ENCODE data around the gene DDX47. TPM values are rescaled to one million over a fixed set of nuclear protein-coding genes. Genes with fewer than 3 reads are reported as not detected.

DDX47 gene
- total and polyA plus RNA-seq, 2 of the 13 experiments (the other 11 are each of a cell fraction or from before 2014, with no cell fraction given), result 48.5 to 78.7 TPM

DNA sequence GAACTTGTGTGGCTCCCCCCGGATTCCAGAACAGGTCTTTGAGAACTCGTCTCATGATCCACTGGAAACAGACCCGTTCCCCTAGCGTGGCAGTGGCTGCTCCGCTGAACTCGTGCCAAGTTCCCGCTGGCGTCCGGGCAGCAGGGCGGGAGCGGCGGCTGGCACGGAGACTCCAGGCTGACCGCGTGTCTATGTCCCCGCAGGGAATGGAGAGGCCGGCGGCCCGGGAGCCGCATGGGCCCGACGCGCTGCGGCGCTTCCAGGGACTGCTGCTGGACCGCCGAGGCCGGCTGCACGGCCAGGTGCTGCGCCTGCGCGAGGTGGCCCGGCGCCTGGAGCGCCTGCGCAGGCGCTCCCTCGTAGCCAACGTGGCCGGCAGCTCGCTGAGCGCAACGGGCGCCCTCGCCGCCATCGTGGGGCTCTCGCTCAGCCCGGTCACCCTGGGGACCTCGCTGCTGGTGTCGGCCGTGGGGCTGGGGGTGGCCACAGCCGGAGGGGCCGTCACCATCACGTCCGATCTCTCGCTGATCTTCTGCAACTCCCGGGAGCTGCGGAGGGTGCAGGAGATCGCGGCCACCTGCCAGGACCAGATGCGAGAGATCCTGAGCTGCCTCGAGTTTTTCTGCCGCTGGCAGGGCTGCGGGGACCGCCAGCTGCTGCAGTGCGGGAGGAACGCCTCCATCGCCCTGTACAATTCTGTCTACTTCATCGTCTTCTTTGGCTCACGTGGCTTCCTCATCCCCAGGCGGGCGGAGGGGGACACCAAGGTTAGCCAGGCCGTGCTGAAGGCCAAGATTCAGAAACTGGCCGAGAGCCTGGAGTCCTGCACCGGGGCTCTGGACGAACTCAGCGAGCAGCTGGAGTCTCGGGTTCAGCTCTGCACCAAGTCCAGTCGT lies 26.2 kb upstream of the DDX47 start (continued):
- TF ChIP-seq ZNF747 (CRISPR knock-in tag; IDR thresholded peaks at IDR 0.05; ENCODE audit: borderline replicate concordance), result 0 out of 2 replicates have a peak, but pooled peaks have one; percentile 64
- no peak for TF ChIP-seq HDAC6 (IDR thresholded peaks at IDR 0.05; ENCODE audit: low read depth, low read length)
- TF ChIP-seq HIVEP1 (CRISPR knock-in tag; IDR thresholded peaks at IDR 0.05), result no peak; the same call in none of the 2 replicates
- TF ChIP-seq NFRKB (IDR thresholded peaks at IDR 0.05), result no peak
- peak; percentile 56; the same call in 1 of the 2 replicates for TF ChIP-seq CBX5 (CRISPR knock-in tag; IDR thresholded peaks at IDR 0.05; ENCODE audit: borderline replicate concordance)
- peak; percentile 66 for TF ChIP-seq ZNF605 (CRISPR knock-in tag; IDR thresholded peaks at IDR 0.05)
- TF ChIP-seq RFXANK (CRISPR knock-in tag; IDR thresholded peaks at IDR 0.05), result no peak
- no peak for TF ChIP-seq ZBTB34 (CRISPR knock-in tag; IDR thresholded peaks at IDR 0.05)
- no peak for TF ChIP-seq MAZ (IDR thresholded peaks at IDR 0.05; ENCODE audit: borderline replicate concordance, low read depth, low read length)
- TF ChIP-seq MAZ (CRISPR knock-in tag; IDR thresholded peaks at IDR 0.05; ENCODE audit: low read depth), result peak; percentile 79
- TF ChIP-seq ZMYM2 (CRISPR knock-in tag; IDR thresholded peaks at IDR 0.05), result 0 out of 2 replicates have a peak, but pooled peaks have one; percentile 40
- TF ChIP-seq ZFX (CRISPR knock-in tag; IDR thresholded peaks at IDR 0.05; ENCODE audit: low read depth), result peak; percentile 75
- TF ChIP-seq, protein P1, sequence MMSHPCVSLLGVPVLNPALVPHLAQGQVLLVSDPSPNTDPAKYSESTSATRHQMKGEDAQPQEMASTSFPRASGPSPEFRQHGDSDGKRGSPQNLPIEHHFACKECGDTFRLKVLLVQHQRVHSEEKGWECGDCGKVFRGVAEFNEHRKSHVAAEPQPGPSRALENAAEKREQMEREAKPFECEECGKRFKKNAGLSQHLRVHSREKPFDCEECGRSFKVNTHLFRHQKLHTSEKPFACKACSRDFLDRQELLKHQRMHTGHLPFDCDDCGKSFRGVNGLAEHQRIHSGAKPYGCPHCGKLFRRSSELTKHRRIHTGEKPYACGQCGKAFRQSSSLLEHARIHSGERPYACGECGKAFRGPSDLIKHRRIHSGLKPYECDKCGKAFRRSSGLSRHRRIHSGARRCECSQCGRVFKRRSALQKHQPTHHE (CRISPR knock-in tag; IDR thresholded peaks at IDR 0.05; ENCODE audit: borderline replicate concordance), result no peak
- no peak for TF ChIP-seq ZXDC (CRISPR knock-in tag; IDR thresholded peaks at IDR 0.05)
- TF ChIP-seq ZNF547 (CRISPR knock-in tag; IDR thresholded peaks at IDR 0.05), result peak; percentile 97
- TF ChIP-seq RFXAP (CRISPR knock-in tag; IDR thresholded peaks at IDR 0.05; ENCODE audit: borderline replicate concordance), result peak; percentile 37; the same call in 1 of the 2 replicates
- no peak for TF ChIP-seq ZNF644 (CRISPR knock-in tag; IDR thresholded peaks at IDR 0.05; ENCODE audit: low read depth)
- TF ChIP-seq HES4 (CRISPR knock-in tag; IDR thresholded peaks at IDR 0.05; ENCODE audit: borderline replicate concordance), result peak; percentile 85
- no peak for TF ChIP-seq ARNT (IDR thresholded peaks at IDR 0.05)
- TF ChIP-seq, protein P2, sequence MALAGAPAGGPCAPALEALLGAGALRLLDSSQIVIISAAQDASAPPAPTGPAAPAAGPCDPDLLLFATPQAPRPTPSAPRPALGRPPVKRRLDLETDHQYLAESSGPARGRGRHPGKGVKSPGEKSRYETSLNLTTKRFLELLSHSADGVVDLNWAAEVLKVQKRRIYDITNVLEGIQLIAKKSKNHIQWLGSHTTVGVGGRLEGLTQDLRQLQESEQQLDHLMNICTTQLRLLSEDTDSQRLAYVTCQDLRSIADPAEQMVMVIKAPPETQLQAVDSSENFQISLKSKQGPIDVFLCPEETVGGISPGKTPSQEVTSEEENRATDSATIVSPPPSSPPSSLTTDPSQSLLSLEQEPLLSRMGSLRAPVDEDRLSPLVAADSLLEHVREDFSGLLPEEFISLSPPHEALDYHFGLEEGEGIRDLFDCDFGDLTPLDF (CRISPR knock-in tag; IDR thresholded peaks at IDR 0.05), result no peak
- TF ChIP-seq ZBTB1 (CRISPR knock-in tag; IDR thresholded peaks at IDR 0.05; ENCODE audit: borderline replicate concordance), result no peak

Measured in HepG2 (cell line).